CMK (cell line): ENCODE data around the gene MRTFA.
A peak's percentile ranks its signal among the peaks of the same experiment; 100 is the strongest.

Experiments
- DNase-seq: peaks from one replicate; pipeline ENCODE4 v3.0.0-alpha.2; 2010; ENCODE audit warnings: low read depth

Gene MRTFA

DNA sequence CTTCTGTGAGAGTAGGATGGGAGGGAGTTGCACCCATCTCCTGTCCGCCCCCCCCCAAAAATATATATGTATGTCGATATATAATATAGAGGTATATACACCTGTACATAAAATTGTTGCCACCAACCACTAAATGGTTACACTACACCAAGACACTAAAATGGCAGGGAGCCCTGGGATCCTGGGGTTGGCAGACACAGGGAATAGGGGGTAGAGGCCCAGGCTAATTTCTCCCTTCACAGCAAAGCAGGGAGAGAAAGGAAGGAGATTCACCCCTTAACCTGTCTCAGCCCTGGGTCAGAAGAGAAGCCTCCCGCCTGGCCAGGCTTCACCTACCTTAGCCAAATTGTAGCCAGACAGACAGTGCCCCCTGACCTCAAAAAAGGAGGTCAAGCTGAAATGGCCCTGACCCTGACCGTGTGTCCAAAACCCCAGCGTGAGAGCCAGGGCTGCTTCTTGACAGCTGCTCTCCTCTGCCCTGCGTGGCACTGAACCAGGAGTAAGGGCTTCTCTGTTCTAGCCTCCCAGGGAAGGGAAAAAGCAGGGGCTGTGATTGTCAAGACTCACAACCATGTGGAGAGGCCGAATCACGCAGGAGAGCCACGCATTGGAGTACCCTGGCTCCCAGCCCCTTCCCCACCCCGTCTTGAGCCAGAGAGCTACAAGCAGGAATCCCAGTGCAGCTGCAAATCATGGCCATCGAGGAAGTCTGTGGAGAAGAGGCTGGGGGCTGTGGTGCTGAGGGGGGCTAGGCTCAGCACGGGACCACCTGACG is 225.6 kb downstream of the MRTFA start:
- DNase-seq = no peak

DNA sequence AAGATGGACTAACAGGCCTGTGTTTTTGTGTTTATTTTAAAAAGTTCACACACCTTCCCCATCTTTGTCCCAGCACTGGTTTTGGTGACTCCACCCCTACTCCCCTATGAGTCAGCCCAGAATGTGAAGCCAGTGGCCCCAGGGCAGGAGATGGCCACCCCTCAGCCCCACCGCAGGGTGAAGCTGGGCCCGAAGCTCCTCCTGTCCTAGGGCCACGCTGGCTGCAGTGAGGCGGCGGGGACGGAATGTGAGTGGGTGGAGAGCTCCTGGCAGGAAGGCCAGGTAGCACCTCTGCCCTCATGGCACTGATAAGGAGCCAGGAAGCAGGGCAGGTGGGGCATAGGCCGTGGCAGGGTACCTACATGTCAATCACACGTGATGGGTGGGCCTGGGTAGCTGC is 226.2 kb downstream of the MRTFA start:
- no peak for DNase-seq

DNA sequence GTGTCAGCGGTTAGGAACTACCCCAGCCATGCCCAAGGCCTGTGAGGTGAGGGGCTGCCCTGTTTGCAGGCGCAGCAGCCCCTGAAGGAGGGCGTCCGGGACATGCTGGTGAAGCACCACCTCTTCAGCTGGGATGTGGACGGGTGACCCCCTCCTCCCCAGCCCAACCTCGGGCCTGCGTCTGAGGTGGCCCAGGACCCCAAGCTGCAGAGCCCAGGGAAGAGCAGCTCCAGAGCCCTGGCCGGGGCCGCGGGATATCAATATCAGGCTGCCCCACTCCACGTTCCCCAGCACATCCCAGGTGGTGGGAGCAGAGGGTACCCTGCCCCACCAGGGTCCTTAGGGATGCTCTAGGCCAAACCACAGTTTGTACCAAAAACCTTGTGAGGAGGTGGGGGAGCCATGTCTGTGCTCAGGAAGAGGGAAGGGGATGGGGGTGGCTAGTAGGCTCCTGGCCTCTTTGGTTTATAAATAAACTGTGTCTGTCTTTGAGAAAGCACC is 226.9 kb downstream of the MRTFA start:
- DNase-seq = no peak

DNA sequence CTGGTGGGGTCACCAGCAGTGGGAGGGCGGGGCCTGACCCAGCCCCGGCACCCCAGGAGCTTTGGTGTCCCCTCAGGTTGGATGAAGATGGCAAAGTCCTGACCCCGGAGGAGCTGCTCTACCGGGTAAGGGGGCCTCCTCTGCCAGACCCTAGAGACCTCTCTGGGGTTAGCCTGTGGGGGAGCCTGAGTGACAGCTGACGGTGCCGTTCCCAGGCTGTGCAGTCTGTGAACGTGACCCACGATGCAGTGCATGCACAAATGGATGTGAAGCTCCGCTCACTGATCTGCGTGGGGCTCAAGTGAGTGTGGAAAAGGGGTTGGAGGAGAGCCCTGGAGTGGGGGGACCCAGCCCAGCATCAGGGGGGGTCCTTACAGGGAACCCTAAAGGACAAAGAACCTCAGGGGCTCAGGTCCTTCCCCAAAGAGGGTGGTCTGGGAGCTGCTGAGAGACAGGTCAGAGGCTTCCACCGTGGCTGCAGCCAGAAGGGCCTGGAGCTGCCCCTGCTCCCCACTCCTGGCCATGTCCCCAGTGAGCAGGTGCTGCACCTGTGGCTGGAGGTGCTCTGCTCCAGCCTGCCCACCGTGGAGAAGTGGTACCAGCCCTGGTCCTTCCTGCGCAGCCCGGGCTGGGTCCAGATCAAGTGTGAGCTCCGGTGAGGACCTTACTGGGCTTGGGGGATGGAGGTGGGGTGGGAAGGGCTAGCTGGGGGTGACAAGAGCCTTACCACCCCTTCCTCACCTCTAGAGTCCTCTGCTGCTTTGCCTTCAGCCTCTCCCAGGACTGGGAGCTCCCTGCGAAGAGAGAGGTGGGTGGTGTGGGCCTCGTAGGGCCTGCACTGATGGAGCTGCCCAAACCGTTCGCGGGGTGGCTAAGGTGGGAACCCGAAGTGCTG is 227.6 kb downstream of the MRTFA start:
- no peak for DNase-seq

DNA sequence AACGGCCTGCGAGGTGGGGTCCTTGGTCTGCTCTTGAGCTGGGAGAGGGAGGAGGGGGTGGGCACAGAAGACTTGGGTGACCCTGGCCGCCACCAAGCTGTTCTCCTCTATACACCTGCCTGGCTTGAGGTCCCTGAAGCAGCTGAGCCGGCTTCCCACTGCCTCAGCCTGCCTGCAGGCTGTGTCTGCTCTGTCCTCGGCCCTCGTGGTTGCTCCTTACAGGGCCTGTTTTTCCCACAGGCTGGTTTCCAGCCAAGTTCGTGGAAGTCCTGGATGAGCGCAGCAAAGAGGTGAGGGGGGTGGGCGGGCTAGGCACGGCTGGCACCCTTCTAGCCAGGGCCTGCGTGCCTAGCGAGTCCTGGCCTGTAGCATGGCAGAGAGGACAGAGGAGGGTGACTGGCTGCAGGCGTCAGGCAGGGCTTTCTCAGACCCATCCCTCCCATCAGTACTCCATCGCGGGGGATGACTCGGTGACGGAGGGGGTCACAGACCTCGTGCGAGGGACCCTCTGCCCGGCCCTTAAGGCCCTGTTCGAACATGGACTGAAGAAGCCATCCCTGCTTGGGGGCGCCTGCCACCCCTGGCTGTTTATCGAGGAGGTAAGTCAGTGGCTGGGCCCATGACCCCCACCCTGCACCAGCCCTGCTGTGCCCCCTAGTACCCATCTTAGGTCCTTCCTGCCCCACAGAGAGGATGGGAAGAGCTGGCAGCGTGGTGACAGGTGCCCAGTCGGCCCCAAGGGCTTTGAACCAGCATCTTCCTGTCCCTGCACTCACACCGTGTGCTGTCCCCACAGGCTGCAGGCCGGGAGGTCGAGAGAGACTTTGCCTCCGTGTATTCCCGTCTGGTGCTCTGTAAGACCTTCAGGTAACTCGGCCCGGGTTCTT is 228.4 kb downstream of the MRTFA start:
- DNase-seq = no peak

DNA sequence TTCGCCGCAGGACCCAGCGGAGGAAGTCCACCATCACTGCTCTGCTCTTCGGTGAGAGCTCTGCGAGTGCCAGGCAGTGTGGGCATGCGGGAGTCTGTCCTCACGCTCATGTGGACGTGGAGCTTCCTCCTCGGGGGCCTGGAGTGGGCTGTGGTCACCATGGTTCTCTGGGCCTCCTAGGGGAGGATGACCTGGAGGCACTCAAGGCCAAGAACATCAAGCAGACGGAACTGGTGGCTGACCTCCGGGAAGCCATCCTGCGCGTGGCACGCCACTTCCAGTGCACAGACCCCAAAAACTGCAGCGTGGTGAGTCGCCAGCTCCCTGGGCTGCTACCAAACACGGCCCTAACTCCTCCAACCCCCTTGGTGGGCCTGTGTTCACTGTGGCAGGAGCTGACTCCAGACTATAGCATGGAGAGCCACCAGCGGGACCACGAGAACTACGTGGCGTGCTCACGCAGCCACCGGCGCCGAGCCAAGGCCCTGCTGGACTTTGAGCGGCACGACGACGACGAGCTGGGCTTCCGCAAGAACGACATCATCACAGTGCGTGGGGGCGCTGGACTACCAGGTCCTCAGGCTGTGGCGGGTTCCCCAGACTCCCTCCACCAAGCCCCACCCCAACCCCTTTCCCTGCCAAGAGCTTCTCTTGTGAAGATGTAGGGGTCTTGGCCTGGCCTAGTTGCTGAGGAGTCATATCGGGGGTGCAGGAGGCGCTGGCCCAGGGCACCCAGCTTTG is 229.3 kb downstream of the MRTFA start:
- no peak for DNase-seq

DNA sequence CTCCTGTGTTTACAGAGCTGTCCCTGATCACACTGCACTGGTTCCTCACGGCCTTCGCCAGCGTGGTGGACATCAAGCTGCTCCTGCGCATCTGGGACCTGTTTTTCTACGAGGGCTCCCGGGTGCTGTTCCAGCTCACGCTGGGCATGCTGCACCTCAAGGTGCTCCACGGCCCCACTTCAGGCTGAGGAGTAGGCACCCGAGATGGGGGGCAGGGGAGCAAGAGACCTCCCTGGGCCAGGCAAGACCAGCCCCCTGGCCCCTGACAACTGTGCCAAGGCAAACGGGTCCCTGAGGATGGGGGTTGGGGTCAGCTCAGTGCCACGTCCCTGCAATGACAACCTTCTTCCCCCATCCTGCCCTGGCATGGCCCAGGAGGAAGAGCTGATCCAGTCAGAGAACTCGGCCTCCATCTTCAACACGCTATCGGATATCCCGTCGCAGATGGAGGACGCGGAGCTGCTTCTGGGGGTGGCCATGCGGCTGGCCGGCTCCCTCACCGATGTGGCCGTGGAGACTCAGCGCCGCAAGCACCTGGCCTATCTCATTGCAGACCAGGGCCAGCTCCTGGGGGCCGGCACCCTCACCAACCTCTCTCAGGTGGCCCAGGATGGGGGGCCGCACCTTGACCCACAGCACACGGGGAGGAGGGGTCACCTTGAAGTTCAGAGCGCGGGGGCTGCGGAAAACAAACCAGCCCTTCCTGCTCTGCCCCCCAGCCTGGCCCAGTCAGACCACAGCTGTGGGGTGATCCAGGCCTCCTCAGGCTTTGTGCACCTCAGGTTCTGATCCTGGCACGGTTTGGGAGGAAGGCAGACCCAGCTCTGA is 230.2 kb downstream of the MRTFA start:
- DNase-seq = no peak

DNA sequence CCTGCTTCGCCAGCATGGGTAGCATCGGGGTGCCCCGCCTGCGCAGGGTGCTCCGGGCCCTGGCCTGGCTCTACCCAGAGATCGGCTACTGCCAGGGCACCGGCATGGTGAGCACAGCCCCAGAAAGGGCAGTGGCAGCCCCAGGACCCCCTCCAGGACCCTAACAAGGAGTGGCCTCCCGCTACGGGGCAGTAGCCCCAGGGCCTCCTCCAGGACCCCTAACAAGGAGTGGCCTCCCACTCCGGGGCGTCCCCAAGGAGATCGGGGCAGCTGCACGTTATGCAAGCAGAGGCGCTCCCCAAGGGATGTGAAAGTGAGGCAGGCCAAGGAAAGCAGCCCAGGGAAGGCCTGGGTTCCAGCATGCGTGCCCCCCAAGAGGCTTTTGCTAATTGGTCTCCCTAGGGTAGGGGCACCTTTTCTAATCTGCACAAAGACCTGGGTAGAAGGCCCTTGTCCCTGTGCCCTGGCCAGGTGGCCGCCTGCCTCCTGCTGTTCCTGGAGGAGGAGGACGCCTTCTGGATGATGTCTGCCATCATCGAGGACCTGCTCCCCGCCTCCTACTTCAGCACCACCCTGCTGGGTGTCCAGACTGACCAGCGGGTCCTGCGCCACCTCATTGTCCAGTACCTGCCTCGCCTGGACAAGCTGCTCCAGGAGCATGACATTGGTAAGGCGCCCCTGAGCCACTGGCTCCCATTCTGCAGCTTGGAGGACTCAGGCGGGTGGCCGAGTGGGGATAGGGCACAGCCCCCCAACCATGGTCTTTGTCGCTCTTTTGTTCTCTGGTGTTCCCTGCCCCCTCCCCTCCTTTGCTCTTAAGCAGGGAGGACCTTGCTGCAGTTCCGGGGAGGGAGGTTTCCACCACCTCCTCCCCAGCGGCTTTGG is 231.1 kb downstream of the MRTFA start:
- DNase-seq = no peak

DNA sequence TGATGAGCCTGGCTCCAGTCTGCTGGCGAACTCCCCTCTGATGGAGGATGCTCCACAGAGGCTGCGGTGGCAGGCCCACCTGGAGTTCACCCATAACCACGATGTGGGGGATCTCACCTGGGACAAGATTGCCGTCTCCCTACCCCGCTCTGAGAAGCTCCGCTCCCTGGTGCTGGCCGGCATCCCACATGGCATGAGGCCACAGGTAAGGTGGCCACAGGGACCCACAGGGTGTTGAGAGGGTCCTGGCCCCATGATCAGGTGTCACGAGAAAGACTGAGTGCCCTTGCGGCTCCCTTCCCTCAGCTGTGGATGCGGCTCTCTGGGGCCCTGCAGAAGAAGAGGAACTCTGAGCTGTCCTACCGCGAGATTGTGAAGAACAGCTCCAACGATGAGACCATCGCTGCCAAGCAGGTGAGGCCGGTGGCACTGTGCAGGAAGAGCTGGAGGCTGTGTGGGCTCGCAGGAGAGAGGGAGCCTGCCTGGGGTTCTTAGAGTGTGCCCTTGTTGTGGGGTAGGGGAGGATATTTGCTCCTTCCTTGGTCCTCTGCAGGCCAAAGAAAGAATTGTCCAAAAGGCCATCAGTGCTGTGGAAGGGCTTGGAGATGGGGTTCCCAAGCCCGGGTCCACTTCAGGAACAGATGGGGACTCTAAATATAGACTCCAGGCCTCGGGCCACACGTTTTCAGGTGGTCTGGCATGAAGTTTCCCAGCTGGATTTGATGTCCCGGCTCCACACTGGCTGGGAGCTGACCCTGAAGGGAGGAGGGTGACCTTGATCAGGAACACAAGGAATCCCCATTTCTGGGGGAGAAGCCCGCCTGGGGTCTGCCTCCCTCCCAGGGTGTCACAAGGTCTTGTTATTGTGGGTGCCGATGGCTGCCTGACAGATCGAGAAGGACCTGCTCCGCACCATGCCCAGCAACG is 232.0 kb downstream of the MRTFA start:
- no peak for DNase-seq

DNA sequence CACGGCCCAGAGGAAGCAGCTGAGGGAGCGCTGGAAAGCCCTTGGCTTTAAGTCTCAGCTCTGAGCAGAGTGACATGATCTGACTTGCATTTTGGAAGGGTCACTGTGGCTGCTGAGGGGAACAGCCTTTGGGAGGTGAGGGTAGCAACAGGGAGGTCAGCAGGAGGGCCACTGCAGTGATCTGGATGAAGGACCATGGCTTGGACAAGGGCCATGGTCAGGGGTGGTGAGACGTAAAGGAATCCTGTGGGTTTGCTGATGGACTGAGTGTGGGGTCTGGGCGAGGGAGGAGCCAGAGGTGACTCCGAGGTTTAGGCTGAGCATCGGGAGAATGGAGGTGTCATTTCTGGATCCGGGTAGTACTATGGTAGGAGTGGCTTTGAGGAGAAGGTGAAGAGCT is 232.9 kb downstream of the MRTFA start:
- no peak for DNase-seq

DNA sequence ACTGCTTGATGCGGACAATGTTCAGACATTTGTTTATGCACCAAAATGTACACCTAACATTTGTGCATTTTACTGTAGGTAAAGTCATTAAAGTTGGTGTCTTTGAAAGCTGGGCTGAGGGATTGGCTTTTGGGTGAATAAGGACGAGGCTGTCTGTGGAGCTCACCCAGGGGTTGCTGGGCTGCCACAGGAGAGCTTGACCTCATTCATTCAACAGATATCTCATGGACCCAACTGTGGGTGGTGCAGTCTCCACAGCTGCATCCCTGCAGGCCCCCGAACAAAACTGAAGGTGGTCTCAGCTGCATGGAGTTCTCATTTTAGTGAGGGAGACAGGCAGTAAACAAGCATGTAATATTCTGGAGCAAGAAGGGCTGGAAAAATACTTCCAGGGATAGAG is 233.4 kb downstream of the MRTFA start:
- no peak for DNase-seq

DNA sequence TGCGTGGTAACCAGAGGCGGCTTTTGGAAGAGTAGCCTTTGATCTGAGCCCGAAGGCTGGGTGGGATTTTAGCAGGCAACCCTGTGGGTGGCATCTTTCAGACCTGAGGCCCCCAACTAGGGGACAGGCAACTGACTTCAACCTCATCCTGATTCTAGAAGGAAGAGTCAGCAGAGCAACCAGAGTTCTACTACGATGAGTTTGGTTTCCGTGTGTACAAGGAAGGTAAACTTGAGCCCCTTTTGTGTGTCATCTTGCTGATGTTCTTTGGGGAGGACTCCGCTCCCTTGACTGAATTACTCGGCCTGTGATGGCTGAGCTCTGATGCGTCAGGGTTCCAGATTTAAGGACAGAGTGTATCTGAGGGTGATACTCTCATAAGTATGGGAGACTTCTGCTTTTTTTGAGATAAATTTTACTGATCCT is 234.5 kb downstream of the MRTFA start:
- DNase-seq = no peak

DNA sequence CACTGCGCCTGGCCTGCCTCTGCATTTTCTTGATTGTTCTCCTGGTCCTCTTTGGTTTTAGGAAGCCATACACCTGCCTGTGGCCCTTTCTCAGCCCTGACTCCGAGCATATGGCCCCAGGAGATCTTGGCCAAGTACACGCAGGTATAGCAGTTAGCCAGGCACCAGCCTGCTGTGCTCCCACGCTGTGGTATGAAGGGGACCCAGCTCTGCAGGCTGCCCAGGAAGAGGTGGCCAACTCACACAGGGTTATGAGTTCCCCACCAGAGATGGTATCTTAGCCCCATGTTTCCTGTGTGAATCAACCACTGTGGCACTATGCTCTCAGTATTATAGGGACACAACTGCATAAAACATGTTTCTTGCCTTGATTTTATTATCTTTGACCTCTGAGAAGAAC is 235.0 kb downstream of the MRTFA start:
- no peak for DNase-seq

DNA sequence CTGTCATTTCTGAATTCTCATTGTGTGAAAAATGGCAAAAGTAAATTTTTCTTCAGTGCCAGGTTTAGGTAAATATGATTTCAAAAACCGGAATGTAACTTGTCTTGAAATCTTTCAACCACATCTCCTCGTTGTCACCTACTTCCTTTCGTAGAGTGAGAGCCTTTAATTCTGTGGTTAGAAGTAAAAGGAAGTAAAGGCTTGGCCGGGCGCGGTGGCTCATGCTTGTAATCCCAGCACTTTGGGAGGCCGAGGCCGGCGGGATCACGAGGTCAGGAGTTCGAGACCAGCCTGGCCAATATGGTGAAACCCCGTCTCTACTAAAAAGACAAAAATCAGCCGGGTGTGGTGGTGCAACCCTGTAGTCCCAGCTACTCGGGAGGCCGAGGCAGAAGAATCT is 236.4 kb downstream of the MRTFA start:
- DNase-seq = peak; percentile 50

DNA sequence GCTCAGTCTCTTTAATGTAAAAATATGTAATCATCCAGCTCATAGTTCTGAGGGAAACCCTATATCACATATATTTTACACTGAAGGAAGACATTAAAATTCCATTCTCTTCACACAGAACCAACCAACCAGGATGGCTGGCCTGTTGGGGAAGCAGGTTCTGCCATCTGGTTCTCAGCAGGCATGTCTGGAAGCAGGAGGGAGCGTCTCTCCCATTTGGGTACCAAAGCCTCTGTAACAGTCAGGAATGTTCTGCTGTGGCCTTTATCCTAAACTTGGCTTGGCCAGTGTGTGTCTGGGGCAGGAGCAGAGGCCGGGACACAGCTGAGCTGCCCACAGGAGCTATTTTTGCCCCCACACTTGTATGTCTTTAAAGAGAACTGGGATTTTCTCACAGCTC is 236.9 kb downstream of the MRTFA start:
- no peak for DNase-seq

DNA sequence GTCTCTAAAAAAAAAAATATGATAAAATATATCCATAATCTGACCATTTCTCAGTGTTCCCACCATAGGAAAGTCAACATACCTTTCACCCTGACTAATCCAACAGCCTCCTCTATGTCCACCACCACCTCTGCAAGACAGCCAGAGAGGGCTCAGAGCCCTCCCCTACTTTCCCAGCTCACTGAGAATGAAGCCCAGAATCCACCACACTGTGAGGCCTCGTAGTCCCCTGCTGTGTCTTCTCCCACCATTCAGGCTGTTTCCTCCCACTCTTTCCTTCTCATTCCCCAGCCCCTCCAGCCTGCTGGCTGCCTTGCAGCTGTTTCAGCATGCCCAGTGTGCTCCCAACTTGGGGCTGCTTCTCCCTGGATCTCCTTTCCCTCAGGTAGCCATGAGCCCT is 239.1 kb downstream of the MRTFA start:
- no peak for DNase-seq

DNA sequence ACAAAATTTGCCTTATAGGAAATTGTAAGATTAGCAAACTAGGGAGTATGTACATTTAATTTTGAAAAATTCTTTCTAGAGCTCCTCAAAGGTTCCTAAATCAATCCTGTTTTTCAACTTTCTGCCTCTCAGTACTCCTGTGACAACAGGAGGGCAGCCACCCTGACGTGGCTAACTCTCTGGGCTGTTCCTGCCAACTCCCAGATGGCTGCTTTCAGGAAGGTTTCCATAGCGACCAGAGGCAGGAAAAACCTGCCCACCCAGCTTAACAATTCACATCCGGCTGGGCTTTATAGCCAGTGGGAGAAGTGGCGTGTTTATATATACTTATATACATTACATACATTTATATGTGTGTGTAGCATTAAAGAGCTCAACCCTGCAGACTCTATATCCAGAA is 239.6 kb downstream of the MRTFA start:
- no peak for DNase-seq

DNA sequence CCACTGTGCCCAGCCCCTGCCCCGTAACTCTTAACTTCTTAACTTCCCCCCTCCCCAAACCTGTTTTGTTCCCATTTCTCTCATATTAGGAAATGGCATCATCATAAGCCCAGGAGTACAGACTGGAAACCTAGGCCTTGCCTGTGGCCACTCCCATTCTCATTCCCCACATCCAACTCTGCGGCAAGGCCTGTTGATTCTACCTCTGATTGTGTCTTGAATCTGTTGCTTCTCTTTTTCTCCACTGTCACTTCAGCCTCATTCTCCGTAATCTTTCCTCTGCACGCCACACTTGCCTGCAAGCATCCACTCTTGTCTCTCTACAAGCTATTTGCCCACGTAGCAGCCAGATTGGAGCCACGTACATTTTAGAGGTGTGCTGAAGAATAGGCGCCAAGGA is 240.9 kb downstream of the MRTFA start:
- DNase-seq = no peak
